ENCODE data around the gene DIPK2A. TPM values are rescaled to one million over a fixed set of nuclear protein-coding genes. Genes with fewer than 3 reads are reported as not detected.

Gene DIPK2A
- total RNA-seq, 1 experiment from 2014 or later = 11.0 TPM

DNA sequence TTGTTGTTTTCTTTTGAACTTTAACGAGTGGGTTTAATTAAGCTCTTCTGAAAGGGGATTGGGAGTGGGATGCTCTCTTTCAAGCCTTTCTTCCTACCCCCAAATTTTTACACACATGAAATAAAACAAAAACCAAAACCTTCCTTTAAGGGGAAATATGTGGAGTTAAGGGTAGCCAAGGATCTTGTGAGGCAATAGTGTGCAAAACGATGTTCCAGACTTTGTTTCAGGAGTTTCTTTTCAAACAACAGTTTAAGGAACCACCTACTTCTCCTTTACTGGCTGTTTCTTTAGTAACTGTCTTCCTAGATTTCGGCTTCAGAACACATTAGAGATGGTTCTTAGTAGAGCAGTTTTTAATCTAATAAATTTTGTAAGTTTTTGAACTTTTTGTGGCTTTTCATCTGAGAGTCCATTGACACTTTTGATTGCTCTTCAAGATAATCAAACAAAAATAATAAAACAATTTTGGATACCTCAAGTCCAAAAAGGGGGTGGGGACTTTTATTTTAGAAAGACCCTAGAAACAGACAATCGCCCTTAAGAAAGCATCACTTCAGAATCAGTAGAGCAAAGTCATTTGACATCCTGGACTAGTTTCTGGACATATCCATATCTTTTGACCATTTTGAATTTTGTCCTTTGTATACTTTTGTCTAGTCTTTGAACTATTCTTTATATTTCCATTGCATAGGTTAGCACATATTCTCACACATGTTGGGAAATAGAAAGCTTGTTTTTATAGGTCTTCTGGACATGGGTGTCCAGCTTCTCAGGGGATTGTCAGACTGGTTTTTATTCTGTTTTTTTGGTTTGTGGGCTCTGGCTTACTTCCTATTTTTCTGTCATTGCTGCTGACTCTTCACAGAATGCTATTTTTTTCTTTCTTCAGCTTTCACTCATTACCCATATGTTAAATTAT, 6.0 kb downstream of the DIPK2A start:
- Histone ChIP-seq H3K4me2 (ENCODE audit: low read length) (no peak overlapping the region), H3K4me1 (ENCODE audit: control insufficient read depth in 1 of 2, insufficient read depth in 2 of 2, low read length in 2 of 2) (peaks cover 5 to 10% of the 10 kb centered on the region in 2 experiments; a peak in 3 of 4 replicates), H3K79me2 (ENCODE audit: insufficient read depth, low read length) (peaks cover 92% of the 10 kb centered on the region), H3K27me3 (ENCODE audit: insufficient read depth, low read length) (no peaks in the 10 kb centered on the region), H3K36me3 (ENCODE audit: control insufficient read depth in 1 of 2, insufficient read depth in 2 of 2, low read length in 2 of 2) (no peaks in the 10 kb centered on the region), H3K4me3 (replicated peaks in 1 of 2; ENCODE audit: low read depth in 1 of 2, low read length in 2 of 2) (no peak overlapping the region), H3K9me2 (ENCODE audit: insufficient read depth) (no peaks in the 10 kb centered on the region), H3K9me3 (ENCODE audit: control insufficient read depth in 1 of 2, insufficient read depth in 1 of 2, low read depth in 1 of 2, low read length in 2 of 2) (no peaks in the 10 kb centered on the region), H3K27ac (ENCODE audit: low read depth, low read length) (no peak overlapping the region), H2AFZ (ENCODE audit: low read depth, low read length, poor library complexity, severe bottlenecking) (no peak overlapping the region), H4K20me1 (ENCODE audit: insufficient read depth) (0 out of 2 replicates have a peak, but pooled peaks cover 5% of the 10 kb centered on the region), H3K9ac (ENCODE audit: low read length) (no peak overlapping the region)
- ChIA-PET RAD21 (ENCODE audit: low non-redundant PET in 1 of 2, low total read pairs in 2 of 2, uncharacterized antibody in 2 of 2, unreplicated experiment in 2 of 2) (interaction anchor here in 1 of 2 experiments (0.6 kb wide), 1 partner anchor 286 kb away, joined by 6 read pairs; no protein-coding TSS in a partner anchor), POLR2A (no interaction called here), CTCF (no interaction called here)
- intact Hi-C loops (cut with micrococcal nuclease) = loop anchor here (10.0 kb wide), 1 partner anchor 1787 kb away; no protein-coding TSS in a partner anchor
- no peak for DNase-seq (ENCODE audit: low read depth, low spot score)
- no peak for ATAC-seq
- TF ChIP-seq POLR2A (IDR thresholded peaks at IDR 0.05; ENCODE audit: borderline replicate concordance, extremely low read depth, insufficient read depth, insufficient read length) (no peak), SP1 (IDR thresholded peaks at IDR 0.05; ENCODE audit: low read depth) (no peak)
- no TSS peak for BruUV-seq (replicated peaks)

DNA sequence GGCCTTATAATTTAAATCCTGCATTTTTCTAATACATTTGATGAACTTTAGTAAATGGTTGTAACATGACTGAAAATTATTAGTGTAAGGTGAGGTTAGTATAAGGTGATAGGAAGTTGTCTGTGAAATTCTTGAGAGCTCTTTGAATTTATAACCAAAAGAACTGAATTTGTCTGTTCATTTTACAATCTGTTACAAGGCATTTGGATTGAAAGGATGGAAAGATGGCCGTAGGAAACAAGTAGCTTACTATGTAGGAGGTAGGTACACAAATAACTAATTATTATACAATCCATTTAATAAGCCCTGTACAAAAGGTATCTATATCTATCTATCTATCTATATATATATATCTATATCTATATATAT, 6.6 kb downstream of the DIPK2A start:
- intact Hi-C loops (cut with micrococcal nuclease) = loop anchor here (10.0 kb wide), 1 partner anchor 1787 kb away; no protein-coding TSS in a partner anchor
- Histone ChIP-seq H3K27ac (ENCODE audit: low read depth, low read length) (no peak overlapping the region), H2AFZ (ENCODE audit: low read depth, low read length, poor library complexity, severe bottlenecking) (no peak overlapping the region), H3K9ac (ENCODE audit: low read length) (no peak overlapping the region), H3K9me2 (ENCODE audit: insufficient read depth) (no peaks in the 10 kb centered on the region), H3K4me3 (replicated peaks in 1 of 2; ENCODE audit: low read depth in 1 of 2, low read length in 2 of 2) (no peak overlapping the region), H3K4me2 (ENCODE audit: low read length) (no peak overlapping the region), H3K9me3 (ENCODE audit: control insufficient read depth in 1 of 2, insufficient read depth in 1 of 2, low read depth in 1 of 2, low read length in 2 of 2) (no peaks in the 10 kb centered on the region), H3K79me2 (ENCODE audit: insufficient read depth, low read length) (peaks cover 87% of the 10 kb centered on the region), H4K20me1 (ENCODE audit: insufficient read depth) (0 out of 2 replicates have a peak, but pooled peaks cover 5% of the 10 kb centered on the region), H3K4me1 (ENCODE audit: control insufficient read depth in 1 of 2, insufficient read depth in 2 of 2, low read length in 2 of 2) (peaks cover 5 to 10% of the 10 kb centered on the region in 2 experiments; a peak in 3 of 4 replicates), H3K36me3 (ENCODE audit: control insufficient read depth in 1 of 2, insufficient read depth in 2 of 2, low read length in 2 of 2) (no peaks in the 10 kb centered on the region), H3K27me3 (ENCODE audit: insufficient read depth, low read length) (no peaks in the 10 kb centered on the region)
- ChIA-PET POLR2A (no interaction called here), CTCF (no interaction called here), RAD21 (ENCODE audit: low non-redundant PET in 1 of 2, low total read pairs in 2 of 2, uncharacterized antibody in 2 of 2, unreplicated experiment in 2 of 2) (no interaction called here)
- BruUV-seq (replicated peaks) = no TSS peak
- no peak for DNase-seq (ENCODE audit: low read depth, low spot score)
- no peak for ATAC-seq
- TF ChIP-seq, protein P1, sequence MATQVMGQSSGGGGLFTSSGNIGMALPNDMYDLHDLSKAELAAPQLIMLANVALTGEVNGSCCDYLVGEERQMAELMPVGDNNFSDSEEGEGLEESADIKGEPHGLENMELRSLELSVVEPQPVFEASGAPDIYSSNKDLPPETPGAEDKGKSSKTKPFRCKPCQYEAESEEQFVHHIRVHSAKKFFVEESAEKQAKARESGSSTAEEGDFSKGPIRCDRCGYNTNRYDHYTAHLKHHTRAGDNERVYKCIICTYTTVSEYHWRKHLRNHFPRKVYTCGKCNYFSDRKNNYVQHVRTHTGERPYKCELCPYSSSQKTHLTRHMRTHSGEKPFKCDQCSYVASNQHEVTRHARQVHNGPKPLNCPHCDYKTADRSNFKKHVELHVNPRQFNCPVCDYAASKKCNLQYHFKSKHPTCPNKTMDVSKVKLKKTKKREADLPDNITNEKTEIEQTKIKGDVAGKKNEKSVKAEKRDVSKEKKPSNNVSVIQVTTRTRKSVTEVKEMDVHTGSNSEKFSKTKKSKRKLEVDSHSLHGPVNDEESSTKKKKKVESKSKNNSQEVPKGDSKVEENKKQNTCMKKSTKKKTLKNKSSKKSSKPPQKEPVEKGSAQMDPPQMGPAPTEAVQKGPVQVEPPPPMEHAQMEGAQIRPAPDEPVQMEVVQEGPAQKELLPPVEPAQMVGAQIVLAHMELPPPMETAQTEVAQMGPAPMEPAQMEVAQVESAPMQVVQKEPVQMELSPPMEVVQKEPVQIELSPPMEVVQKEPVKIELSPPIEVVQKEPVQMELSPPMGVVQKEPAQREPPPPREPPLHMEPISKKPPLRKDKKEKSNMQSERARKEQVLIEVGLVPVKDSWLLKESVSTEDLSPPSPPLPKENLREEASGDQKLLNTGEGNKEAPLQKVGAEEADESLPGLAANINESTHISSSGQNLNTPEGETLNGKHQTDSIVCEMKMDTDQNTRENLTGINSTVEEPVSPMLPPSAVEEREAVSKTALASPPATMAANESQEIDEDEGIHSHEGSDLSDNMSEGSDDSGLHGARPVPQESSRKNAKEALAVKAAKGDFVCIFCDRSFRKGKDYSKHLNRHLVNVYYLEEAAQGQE (IDR thresholded peaks at IDR 0.05; ENCODE audit: low read depth) = no peak
- TF ChIP-seq, protein P2, sequence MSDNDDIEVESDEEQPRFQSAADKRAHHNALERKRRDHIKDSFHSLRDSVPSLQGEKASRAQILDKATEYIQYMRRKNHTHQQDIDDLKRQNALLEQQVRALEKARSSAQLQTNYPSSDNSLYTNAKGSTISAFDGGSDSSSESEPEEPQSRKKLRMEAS (IDR thresholded peaks at IDR 0.05) = no peak
- TF ChIP-seq, protein P3, sequence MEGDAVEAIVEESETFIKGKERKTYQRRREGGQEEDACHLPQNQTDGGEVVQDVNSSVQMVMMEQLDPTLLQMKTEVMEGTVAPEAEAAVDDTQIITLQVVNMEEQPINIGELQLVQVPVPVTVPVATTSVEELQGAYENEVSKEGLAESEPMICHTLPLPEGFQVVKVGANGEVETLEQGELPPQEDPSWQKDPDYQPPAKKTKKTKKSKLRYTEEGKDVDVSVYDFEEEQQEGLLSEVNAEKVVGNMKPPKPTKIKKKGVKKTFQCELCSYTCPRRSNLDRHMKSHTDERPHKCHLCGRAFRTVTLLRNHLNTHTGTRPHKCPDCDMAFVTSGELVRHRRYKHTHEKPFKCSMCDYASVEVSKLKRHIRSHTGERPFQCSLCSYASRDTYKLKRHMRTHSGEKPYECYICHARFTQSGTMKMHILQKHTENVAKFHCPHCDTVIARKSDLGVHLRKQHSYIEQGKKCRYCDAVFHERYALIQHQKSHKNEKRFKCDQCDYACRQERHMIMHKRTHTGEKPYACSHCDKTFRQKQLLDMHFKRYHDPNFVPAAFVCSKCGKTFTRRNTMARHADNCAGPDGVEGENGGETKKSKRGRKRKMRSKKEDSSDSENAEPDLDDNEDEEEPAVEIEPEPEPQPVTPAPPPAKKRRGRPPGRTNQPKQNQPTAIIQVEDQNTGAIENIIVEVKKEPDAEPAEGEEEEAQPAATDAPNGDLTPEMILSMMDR (IDR thresholded peaks at IDR 0.05 in 2 of 3, conservative IDR thresholded peaks at IDR 0.05 in 1 of 3; ENCODE audit: borderline replicate concordance in 1 of 3, insufficient read depth in 1 of 3, low read depth in 2 of 3, low read length in 2 of 3) = no peak
- TF ChIP-seq RAD21 (IDR thresholded peaks at IDR 0.05; ENCODE audit: low read depth) = no peak
- TF ChIP-seq FOSL1 (IDR thresholded peaks at IDR 0.05; ENCODE audit: low read depth) = no peak
- TF ChIP-seq EGR1 (IDR thresholded peaks at IDR 0.05; ENCODE audit: low read depth) = no peak
- TF ChIP-seq ZFX (IDR thresholded peaks at IDR 0.05) = no peak
- TF ChIP-seq TCF7L2 (IDR thresholded peaks at IDR 0.05; ENCODE audit: borderline replicate concordance, extremely low read depth, insufficient read depth, insufficient read length) = no peak
- TF ChIP-seq EZH2 (IDR thresholded peaks at IDR 0.05) = no peak
- TF ChIP-seq YY1 (IDR thresholded peaks at IDR 0.05; ENCODE audit: extremely low read depth, insufficient replicate concordance, low read depth, low read length) = no peak
- TF ChIP-seq SIN3A (IDR thresholded peaks at IDR 0.05; ENCODE audit: low read depth) = no peak
- no peak for TF ChIP-seq EZH2phosphoT487 (IDR thresholded peaks at IDR 0.05; ENCODE audit: borderline replicate concordance)

Measured in HCT116 (cell line).